Esophagus squamous epithelium (tissue), 5 donors: ENCODE measurements around the gene ITPK1. TPM values are rescaled to one million over a fixed set of nuclear protein-coding genes. Genes with fewer than 3 reads are reported as not detected.

Experiments used
- DNase-seq: peaks from one replicate; lab custom pipeline; 2025; lab: John Stamatoyannopoulos, UW
- H3K27ac ChIP-seq, 4 donors: fragments of 200-600 bp; sonication (generic); one replicate each; pipeline ENCODE4 v1.5.1; 2016 to 2019; ENCODE audit warnings: mild to moderate bottlenecking in 1 of 4
- H3K27me3 ChIP-seq, 4 donors: fragments of 200-600 bp; sonication (generic); 1 replicate in 3 of 4; 2 replicates in 1 of 4; pipeline versions ENCODE4 v1.5.1 to v1.6.0; 2017 to 2021; ENCODE audit warnings: antibody characterized with exemption in 1 of 4
- H3K36me3 ChIP-seq, 3 donors: fragments of 200-600 bp; sonication (generic); one replicate each; pipeline ENCODE4 v1.5.1; 2016 to 2019
- H3K4me1 ChIP-seq, 3 donors: fragments of 200-600 bp; sonication (generic); one replicate each; pipeline ENCODE4 v1.5.1; 2017 to 2019
- H3K4me3 ChIP-seq, 4 donors: fragments of 200-600 bp; sonication (generic); 1 replicate in 3 of 4; 2 replicates in 1 of 4; pipeline ENCODE4 v1.5.1; 2016 to 2019; ENCODE audit warnings: mild to moderate bottlenecking in 2 of 4, moderate library complexity in 1 of 4
- H3K9me3 ChIP-seq, 3 donors: fragments of 200-600 bp; sonication (generic); one replicate each; pipeline ENCODE4 v1.5.1; 2016 to 2019
- POLR2A ChIP-seq, 4 donors: fragments of 450-650 bp; IDR thresholded peaks; one replicate each; pipeline ENCODE4 v1.6.1; 2017; ENCODE audit warnings: antibody characterized with exemption in 4 of 4, mild to moderate bottlenecking in 4 of 4, moderate library complexity in 3 of 4
- WGBS, 2 donors: methylation state at CpG; one replicate each; pipeline ENCODE4 v1.1.5; 2018; 5-methylcytosine and 5-hydroxymethylcytosine counted together
- intact Hi-C: fragments of 100-400 bp; cut with DNase I; formaldehyde crosslinking; loops from one replicate; pipeline ENCODE4 v1.15.0; 2022
- total RNA-seq, 4 donors: library from RNA; depleted of rRNA; stranded (reverse); fragments of >200 nt; gene quantifications; one replicate each; pipeline ENCODE4 v1.1.0, GENCODE V29; 2016
- TF ChIP-seq, protein P1 (sequence below), 6 experiments: fragments of 450-650 bp in 4 of 6; fragments of 200-600 bp in 2 of 6; sonication (generic) in 2 of 6; IDR thresholded peaks; one replicate each; pipeline ENCODE4 v1.5.1; 2016 to 2019; ENCODE audit warnings: antibody characterized with exemption in 6 of 6, mild to moderate bottlenecking in 4 of 6, moderate library complexity in 4 of 6
- donor health status: DM: yes; HTN: yes; CAD: no.

ITPK1 gene
- total RNA-seq, 4 donors from 2014 or later: 14.2 to 34.5 (median 25.8) TPM

DNA sequence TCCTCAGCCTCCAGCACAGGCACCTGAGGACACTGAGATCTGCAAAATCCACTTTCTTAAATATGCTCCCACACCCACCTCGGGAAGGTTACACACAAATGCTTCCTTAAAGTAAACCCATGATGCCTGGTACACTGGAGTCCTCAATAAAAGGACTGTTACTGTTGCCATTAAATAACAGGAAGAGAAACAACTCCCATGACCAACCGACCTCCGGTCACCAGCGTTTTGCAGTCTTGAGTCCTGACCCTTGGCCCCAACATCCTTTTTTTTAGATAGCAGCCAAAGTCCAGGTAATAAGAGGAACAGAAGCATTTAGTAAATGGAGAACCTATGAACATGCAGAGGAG, 42.4 kb downstream of the ITPK1 start:
- Histone ChIP-seq H3K4me1 (peaks cover 12 to 46% (median 15%) of the 10 kb centered on the region in 3 donors), H3K36me3 (no peaks in the 10 kb centered on the region), H3K27ac (peak overlapping the region in 3 of 4 donors; percentile 25 to 86 (median 82)), H3K9me3 (no peaks in the 10 kb centered on the region), H3K4me3 (no peak overlapping the region), H3K27me3 (no peaks in the 10 kb centered on the region)
- intact Hi-C loops: no loop called here
- WGBS, 2 donors: 44 to 71% methylated on average over 4 of the region's 4 CpGs
- TF ChIP-seq, protein P1, sequence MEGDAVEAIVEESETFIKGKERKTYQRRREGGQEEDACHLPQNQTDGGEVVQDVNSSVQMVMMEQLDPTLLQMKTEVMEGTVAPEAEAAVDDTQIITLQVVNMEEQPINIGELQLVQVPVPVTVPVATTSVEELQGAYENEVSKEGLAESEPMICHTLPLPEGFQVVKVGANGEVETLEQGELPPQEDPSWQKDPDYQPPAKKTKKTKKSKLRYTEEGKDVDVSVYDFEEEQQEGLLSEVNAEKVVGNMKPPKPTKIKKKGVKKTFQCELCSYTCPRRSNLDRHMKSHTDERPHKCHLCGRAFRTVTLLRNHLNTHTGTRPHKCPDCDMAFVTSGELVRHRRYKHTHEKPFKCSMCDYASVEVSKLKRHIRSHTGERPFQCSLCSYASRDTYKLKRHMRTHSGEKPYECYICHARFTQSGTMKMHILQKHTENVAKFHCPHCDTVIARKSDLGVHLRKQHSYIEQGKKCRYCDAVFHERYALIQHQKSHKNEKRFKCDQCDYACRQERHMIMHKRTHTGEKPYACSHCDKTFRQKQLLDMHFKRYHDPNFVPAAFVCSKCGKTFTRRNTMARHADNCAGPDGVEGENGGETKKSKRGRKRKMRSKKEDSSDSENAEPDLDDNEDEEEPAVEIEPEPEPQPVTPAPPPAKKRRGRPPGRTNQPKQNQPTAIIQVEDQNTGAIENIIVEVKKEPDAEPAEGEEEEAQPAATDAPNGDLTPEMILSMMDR (IDR thresholded peaks at IDR 0.05): no peak
- no peak for TF ChIP-seq POLR2A (IDR thresholded peaks at IDR 0.05)
- DNase-seq: no peak

- H3K9me3 ChIP-seq: no peaks in the 10 kb centered on the region
- H3K4me1 ChIP-seq: peaks cover 12 to 44% (median 14%) of the 10 kb centered on the region in 3 donors
- TF ChIP-seq, protein P1 (IDR thresholded peaks at IDR 0.05): no peak
- no peak for TF ChIP-seq POLR2A (IDR thresholded peaks at IDR 0.05)
- intact Hi-C loops: no loop called here
- no peak overlapping the region for H3K4me3 ChIP-seq
- DNase-seq: no peak
- peak overlapping the region in 3 of 4 donors; percentile 25 to 82 (median 36) for H3K27ac ChIP-seq
- 62 to 79% methylated on average over 6 to 9 of the region's 12 CpGs for WGBS, 2 donors
- H3K36me3 ChIP-seq: no peaks in the 10 kb centered on the region
- H3K27me3 ChIP-seq: no peaks in the 10 kb centered on the region
Measured at GRCh38 chr14:93072659-93073357, 42.9 kb downstream of the ITPK1 start.

GRCh38 chr14:93068711-93069110, 47.0 kb downstream of the ITPK1 start:
- Histone ChIP-seq H3K4me1 (peaks cover 7 to 55% (median 8%) of the 10 kb centered on the region in 3 donors), H3K36me3 (no peaks in the 10 kb centered on the region), H3K27me3 (no peaks in the 10 kb centered on the region), H3K27ac (peak overlapping the region in 3 of 4 donors; percentile 27 to 80 (median 34)), H3K4me3 (no peak overlapping the region), H3K9me3 (no peaks in the 10 kb centered on the region)
- DNase-seq: no peak
- no peak for TF ChIP-seq POLR2A (IDR thresholded peaks at IDR 0.05)
- TF ChIP-seq, protein P1 (IDR thresholded peaks at IDR 0.05): no peak
- intact Hi-C loops: no loop called here
- 54 to 70% methylated on average over 7 to 8 of the region's 8 CpGs for WGBS, 2 donors

- Histone ChIP-seq H3K4me3 (no peak overlapping the region), H3K27ac (peak overlapping the region in 3 of 4 donors; percentile 55 to 80 (median 59)), H3K4me1 (peaks cover 0 to 56% (median 11%) of the 10 kb centered on the region in 3 donors), H3K36me3 (no peaks in the 10 kb centered on the region), H3K27me3 (no peaks in the 10 kb centered on the region), H3K9me3 (no peaks in the 10 kb centered on the region)
- intact Hi-C loops: no loop called here
- 76 to 80% methylated on average over 2 to 5 of the region's 5 CpGs for WGBS, 2 donors
- no peak for DNase-seq
- TF ChIP-seq, protein P1 (IDR thresholded peaks at IDR 0.05): no peak
- no peak for TF ChIP-seq POLR2A (IDR thresholded peaks at IDR 0.05)
Measured at GRCh38 chr14:93067088-93067487, 48.6 kb downstream of the ITPK1 start.

DNA sequence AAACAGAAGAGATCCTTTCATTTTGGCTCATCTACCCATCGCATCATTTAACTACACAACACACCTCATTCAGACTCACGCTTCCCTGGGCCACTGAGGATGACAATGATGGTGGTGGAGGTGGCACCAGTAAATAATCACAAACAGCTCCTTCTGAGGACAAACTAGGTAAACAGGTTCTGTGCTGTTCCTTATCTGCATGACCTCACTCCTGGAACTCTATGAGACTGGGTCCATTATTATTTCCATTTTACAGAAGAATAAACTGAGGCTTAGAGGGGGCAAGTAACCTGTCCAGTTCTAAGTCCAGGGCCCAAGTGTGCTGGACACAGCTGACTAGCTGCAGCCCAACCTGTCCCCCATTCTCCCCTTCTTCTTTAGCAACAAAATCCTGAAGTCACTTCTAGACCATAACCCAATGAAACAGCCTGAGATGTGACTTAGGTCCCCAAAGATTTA, 50.4 kb downstream of the ITPK1 start:
- Histone ChIP-seq H3K9me3 (no peaks in the 10 kb centered on the region), H3K27me3 (no peaks in the 10 kb centered on the region), H3K4me3 (no peak overlapping the region), H3K27ac (peak overlapping the region; percentile 65 to 80 (median 74)), H3K4me1 (peaks cover 0 to 73% (median 11%) of the 10 kb centered on the region in 3 donors), H3K36me3 (no peaks in the 10 kb centered on the region)
- intact Hi-C loops: no loop called here
- TF ChIP-seq POLR2A (IDR thresholded peaks at IDR 0.05): no peak
- TF ChIP-seq, protein P1 (IDR thresholded peaks at IDR 0.05): no peak
- DNase-seq: no peak
- WGBS, 2 donors: 69 to 85% methylated on average over 2 of the region's 2 CpGs
